Right lobe of liver (tissue), 4 donors: Measurements from ENCODE around the gene NPLOC4.

ENCODE experiments used
- CTCF ChIP-seq, 4 donors: fragments of 200-600 bp in 3 of 4; fragments of 450-650 bp in 1 of 4; IDR thresholded peaks; one replicate each; pipeline versions ENCODE4 v1.5.1 to v1.8.0; 2016 to 2022; ENCODE audit warnings: antibody characterized with exemption in 4 of 4, mild to moderate bottlenecking in 2 of 4
- POLR2A ChIP-seq: fragments of 450-650 bp; IDR thresholded peaks from one replicate; pipeline ENCODE4 v1.6.1; 2017; ENCODE audit warnings: antibody characterized with exemption, mild to moderate bottlenecking
- donor health status: DM: no; HTN: no; CAD: no.
- donor health status: DM: no; HTN: no; CAD: no.
- donor health status: DM: no; HTN: yes; CAD: no.

- TF ChIP-seq CTCF (IDR thresholded peaks at IDR 0.05) = no peak
- TF ChIP-seq POLR2A = no peak
These were observed 6.6 kb downstream of the NPLOC4 start for GRCh38 chr17:81630274-81630673.
